ENCODE data around the gene PCBP4. TPM values are rescaled to one million over a fixed set of nuclear protein-coding genes. Genes with fewer than 3 reads are reported as not detected.
A peak's percentile ranks its signal among the peaks of the same experiment; 100 is the strongest.

Gene PCBP4
- total RNA-seq, 1 experiment from 2014 or later, result 26.4 TPM

DNA sequence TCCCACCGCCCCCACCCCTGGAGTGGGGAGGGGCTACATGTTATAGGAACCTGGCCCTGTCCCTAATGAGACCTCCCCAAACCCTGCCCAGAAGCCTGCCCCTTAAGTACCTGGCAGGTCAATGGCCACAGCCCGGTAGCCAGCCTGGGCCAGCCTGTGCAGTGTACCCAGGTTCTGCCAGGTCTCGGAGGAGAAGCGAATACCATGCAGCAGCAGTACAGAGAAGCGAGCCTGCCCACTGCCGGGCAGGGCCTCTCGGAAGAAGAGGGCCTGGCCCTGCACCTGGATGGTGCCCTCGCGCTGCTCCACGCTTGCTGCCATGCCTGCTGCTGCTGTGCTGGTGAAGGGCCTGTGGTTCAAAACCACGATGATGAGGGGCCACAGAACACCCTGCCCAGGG is 4.1 kb upstream of the PCBP4 start:
- ChIA-PET CTCF (interaction anchor here (3.0 kb wide), 1 partner anchor 29 kb away, joined by 22 read pairs; the partner anchor contains the start of genes PARP3 and RRP9), POLR2A (interaction anchor here (0.6 to 6.5 kb wide), 4 partner anchors 12 to 860 kb away, joined by 3 to 127 read pairs (median 20); partner anchors contain the start of genes ACY1, PARP3 and RRP9)
- TF ChIP-seq, protein P1, sequence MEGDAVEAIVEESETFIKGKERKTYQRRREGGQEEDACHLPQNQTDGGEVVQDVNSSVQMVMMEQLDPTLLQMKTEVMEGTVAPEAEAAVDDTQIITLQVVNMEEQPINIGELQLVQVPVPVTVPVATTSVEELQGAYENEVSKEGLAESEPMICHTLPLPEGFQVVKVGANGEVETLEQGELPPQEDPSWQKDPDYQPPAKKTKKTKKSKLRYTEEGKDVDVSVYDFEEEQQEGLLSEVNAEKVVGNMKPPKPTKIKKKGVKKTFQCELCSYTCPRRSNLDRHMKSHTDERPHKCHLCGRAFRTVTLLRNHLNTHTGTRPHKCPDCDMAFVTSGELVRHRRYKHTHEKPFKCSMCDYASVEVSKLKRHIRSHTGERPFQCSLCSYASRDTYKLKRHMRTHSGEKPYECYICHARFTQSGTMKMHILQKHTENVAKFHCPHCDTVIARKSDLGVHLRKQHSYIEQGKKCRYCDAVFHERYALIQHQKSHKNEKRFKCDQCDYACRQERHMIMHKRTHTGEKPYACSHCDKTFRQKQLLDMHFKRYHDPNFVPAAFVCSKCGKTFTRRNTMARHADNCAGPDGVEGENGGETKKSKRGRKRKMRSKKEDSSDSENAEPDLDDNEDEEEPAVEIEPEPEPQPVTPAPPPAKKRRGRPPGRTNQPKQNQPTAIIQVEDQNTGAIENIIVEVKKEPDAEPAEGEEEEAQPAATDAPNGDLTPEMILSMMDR (IDR thresholded peaks at IDR 0.05; ENCODE audit: unreplicated experiment), result no peak
- no peak for DNase-seq (ENCODE audit: unreplicated experiment)
- intact Hi-C loops (cut with micrococcal nuclease), result no loop called here
- no peaks in the 10 kb centered on the region for H3K27me3 Mint-ChIP-seq (ENCODE audit: insufficient read depth, unreplicated experiment)
- no peak overlapping the region for H3K4me3 Mint-ChIP-seq (ENCODE audit: unreplicated experiment)
- no peaks in the 10 kb centered on the region for H3K9me3 Mint-ChIP-seq (ENCODE audit: unreplicated experiment)
- peaks cover 16% of the 10 kb centered on the region for H3K4me1 Mint-ChIP-seq (ENCODE audit: insufficient read depth, unreplicated experiment)
- H3K27ac Mint-ChIP-seq (ENCODE audit: low read depth, unreplicated experiment), result no peak overlapping the region
- BruUV-seq (replicated peaks), result no TSS peak
- peaks cover 13% of the 10 kb centered on the region for H3K36me3 Mint-ChIP-seq (ENCODE audit: insufficient read depth, unreplicated experiment)

DNA sequence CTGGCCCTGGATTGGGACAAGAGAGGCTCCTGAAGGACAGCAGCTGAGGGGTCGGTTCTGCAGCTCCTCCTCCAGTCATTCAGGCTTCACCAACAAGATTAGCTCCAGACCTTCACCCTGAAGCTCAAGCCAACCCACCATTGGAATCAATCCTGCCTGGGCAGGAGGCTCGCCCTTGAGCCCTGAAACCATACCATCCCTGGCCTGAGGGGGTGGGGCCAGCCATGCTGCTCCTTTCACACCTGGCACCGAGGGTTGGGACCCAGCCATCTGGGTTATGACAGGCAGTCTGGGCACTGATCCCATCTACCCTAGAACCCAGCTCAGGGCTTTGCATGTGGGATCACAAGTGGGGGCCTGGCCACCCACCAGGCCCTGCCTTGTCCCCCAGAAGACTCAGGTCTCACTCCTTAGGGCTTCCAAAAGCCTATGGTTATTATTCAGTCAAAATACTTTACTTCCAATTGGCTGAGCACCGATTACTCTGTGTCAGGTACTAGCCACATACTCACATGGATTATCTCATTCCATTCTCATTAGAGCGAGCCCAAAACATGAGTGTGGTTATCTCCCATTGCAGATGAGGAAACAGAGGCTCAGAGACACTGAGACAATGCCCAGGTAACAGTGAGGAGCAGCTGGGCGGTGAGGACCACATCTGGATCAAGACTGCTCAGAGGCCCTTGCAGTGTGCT is 3.5 kb upstream of the PCBP4 start:
- no peak overlapping the region for H3K4me3 Mint-ChIP-seq (ENCODE audit: unreplicated experiment)
- H3K36me3 Mint-ChIP-seq (ENCODE audit: insufficient read depth, unreplicated experiment), result peaks cover 13% of the 10 kb centered on the region
- intact Hi-C loops (cut with micrococcal nuclease), result no loop called here
- no peaks in the 10 kb centered on the region for H3K9me3 Mint-ChIP-seq (ENCODE audit: unreplicated experiment)
- H3K27ac Mint-ChIP-seq (ENCODE audit: low read depth, unreplicated experiment), result no peak overlapping the region
- DNase-seq (ENCODE audit: unreplicated experiment), result no peak
- POLR2A ChIA-PET, result interaction anchor here (0.6 to 6.5 kb wide), 4 partner anchors 12 to 861 kb away, joined by 3 to 127 read pairs (median 20); partner anchors contain the start of genes ACY1, PARP3 and RRP9
- no peaks in the 10 kb centered on the region for H3K27me3 Mint-ChIP-seq (ENCODE audit: insufficient read depth, unreplicated experiment)
- CTCF ChIA-PET, result interaction anchor here (0.6 to 3.0 kb wide), 4 partner anchors 26 to 164 kb away, joined by 3 to 22 read pairs (median 4); partner anchors contain the start of genes PARP3 and RRP9
- peaks cover 18% of the 10 kb centered on the region for H3K4me1 Mint-ChIP-seq (ENCODE audit: insufficient read depth, unreplicated experiment)
- BruUV-seq (replicated peaks), result no TSS peak
- TF ChIP-seq, protein P1 (IDR thresholded peaks at IDR 0.05; ENCODE audit: unreplicated experiment), result no peak

DNA sequence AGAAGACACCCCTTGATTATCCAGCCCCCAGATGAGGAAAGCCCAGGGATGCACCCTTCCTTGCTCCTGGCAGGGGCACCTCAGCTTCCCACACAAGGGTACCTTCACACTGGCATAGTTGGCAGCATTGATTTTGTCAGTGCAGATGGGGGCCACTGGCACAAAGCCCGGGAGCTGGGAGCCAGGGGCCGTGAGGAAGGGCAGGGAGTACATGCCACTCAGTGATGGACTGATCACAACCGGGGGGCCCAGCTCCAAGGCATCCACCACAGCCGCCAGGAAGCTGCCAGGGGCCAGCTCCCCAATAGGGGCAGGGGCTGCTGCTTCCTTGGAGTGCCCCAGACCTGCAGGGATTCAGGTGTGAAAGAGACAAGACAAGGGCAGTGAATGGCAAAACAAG is 2.6 kb upstream of the PCBP4 start:
- ChIA-PET POLR2A (interaction anchor here (1.0 to 6.5 kb wide), 3 partner anchors 13 to 92 kb away, joined by 3 to 127 read pairs (median 37); partner anchors contain the start of genes ACY1, PARP3 and RRP9), CTCF (interaction anchor here (0.7 to 3.0 kb wide), 5 partner anchors 25 to 290 kb away, joined by 3 to 22 read pairs (median 4); partner anchors contain the start of genes PARP3 and RRP9)
- Mint-ChIP-seq H3K36me3 (ENCODE audit: insufficient read depth, unreplicated experiment) (peaks cover 13% of the 10 kb centered on the region), H3K4me3 (ENCODE audit: unreplicated experiment) (no peak overlapping the region), H3K27ac (ENCODE audit: low read depth, unreplicated experiment) (no peak overlapping the region), H3K27me3 (ENCODE audit: insufficient read depth, unreplicated experiment) (no peaks in the 10 kb centered on the region), H3K9me3 (ENCODE audit: unreplicated experiment) (no peaks in the 10 kb centered on the region), H3K4me1 (ENCODE audit: insufficient read depth, unreplicated experiment) (peaks cover 19% of the 10 kb centered on the region)
- intact Hi-C loops (cut with micrococcal nuclease), result no loop called here
- TF ChIP-seq, protein P1 (IDR thresholded peaks at IDR 0.05; ENCODE audit: unreplicated experiment), result no peak
- BruUV-seq (replicated peaks), result no TSS peak
- DNase-seq (ENCODE audit: unreplicated experiment), result no peak

DNA sequence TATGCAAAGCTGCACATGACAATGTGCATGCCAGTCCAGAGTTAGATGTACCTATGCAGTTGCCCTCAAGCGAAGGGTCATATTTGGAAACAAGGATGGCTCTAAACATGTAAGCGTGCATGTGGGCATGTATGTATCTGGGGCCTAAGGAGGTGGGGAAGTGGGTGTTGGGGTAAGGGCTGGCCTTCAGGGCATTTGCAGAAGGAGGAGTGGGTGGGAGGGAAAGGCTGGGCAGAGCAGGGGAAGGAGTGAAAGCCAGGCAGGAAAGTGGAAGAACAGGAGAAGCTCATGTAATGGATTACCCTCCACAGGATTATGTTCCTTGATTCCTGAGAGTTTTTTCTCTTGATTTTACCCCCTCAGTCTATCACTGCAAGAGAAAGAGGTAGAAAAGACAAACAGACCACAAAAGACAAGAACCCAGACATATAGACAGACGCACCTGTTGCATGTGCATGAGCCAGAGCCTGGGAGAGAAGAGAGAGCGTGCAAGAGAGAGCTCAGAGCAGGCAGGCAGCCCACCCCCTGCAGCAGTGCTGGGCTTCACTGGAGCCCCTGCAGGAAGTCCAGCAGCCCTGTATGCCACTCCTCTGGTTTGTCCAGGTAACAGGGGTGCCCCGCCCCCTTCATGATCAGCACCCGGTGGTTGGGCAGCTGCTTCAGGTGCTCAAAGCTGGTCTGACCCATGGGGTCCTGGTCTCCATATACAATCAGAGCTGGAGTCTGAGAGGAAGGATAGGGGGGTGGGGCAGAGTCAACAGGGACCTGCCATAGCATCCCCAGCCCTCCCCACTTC is 1.8 kb upstream of the PCBP4 start:
- TF ChIP-seq, protein P1 (IDR thresholded peaks at IDR 0.05; ENCODE audit: unreplicated experiment), result no peak
- Mint-ChIP-seq H3K27ac (ENCODE audit: low read depth, unreplicated experiment) (no peak overlapping the region), H3K9me3 (ENCODE audit: unreplicated experiment) (no peaks in the 10 kb centered on the region), H3K27me3 (ENCODE audit: insufficient read depth, unreplicated experiment) (no peaks in the 10 kb centered on the region), H3K4me3 (ENCODE audit: unreplicated experiment) (no peak overlapping the region), H3K4me1 (ENCODE audit: insufficient read depth, unreplicated experiment) (peaks cover 16% of the 10 kb centered on the region), H3K36me3 (ENCODE audit: insufficient read depth, unreplicated experiment) (peaks cover 13% of the 10 kb centered on the region)
- intact Hi-C loops (cut with micrococcal nuclease), result no loop called here
- no peak for DNase-seq (ENCODE audit: unreplicated experiment)
- CTCF ChIA-PET, result interaction anchor here (0.7 to 3.0 kb wide), 5 partner anchors 14 to 289 kb away, joined by 3 to 22 read pairs (median 3); partner anchors contain the start of genes ACY1, PARP3 and RRP9
- BruUV-seq (replicated peaks), result TSS peak; percentile 24
- POLR2A ChIA-PET, result interaction anchor here (1.0 to 6.5 kb wide), 4 partner anchors 14 to 93 kb away, joined by 3 to 127 read pairs (median 22); partner anchors contain the start of genes ACY1, PARP3 and RRP9
